HG03064 (cell line): Measurements from ENCODE around the gene LPCAT4.
A peak's percentile ranks its signal among the peaks of the same experiment; 100 is the strongest.
"Not testable (repeated sequence)": the region's sequence is repeated elsewhere in the genome, so short reads cannot be mapped to it uniquely, and the experiment has no call there.

Experiments
- ATAC-seq: cut with Tn5 transposase; IDR thresholded peaks from one replicate; pipeline ENCODE4 v1.9.1; 2021; ENCODE audit warnings: low read depth; ENCODE audit not compliant: unreplicated experiment

LPCAT4 gene

GRCh38 chr15:34365091-34365825 is 1.7 kb downstream of the LPCAT4 start:
- ATAC-seq, result no peak

- no peak for ATAC-seq
These were observed 3.0 kb downstream of the LPCAT4 start for GRCh38 chr15:34364041-34364440.

- no peak for ATAC-seq
These were observed 4.8 kb downstream of the LPCAT4 start for GRCh38 chr15:34362047-34362773.

GRCh38 chr15:34361278-34361677 is 5.7 kb downstream of the LPCAT4 start:
- ATAC-seq, result no peak

GRCh38 chr15:34360298-34360697 is 6.7 kb downstream of the LPCAT4 start:
- no peak for ATAC-seq

- ATAC-seq, result no peak
These were observed 7.6 kb downstream of the LPCAT4 start for GRCh38 chr15:34359416-34359815.

GRCh38 chr15:34358948-34359347 is 8.0 kb downstream of the LPCAT4 start:
- no peak for ATAC-seq

GRCh38 chr15:34358367-34358766 is 8.6 kb downstream of the LPCAT4 start:
- no peak for ATAC-seq

GRCh38 chr15:34357653-34358052 is 9.3 kb downstream of the LPCAT4 start:
- ATAC-seq, result no peak

- ATAC-seq, result no peak
These were observed 11.8 kb downstream of the LPCAT4 start for GRCh38 chr15:34355241-34355640.

- ATAC-seq, result no peak
These were observed 12.7 kb downstream of the LPCAT4 start for GRCh38 chr15:34354286-34354685.

GRCh38 chr15:34353627-34354026 is 13.4 kb downstream of the LPCAT4 start:
- no peak for ATAC-seq

- ATAC-seq, result not testable (repeated sequence)
These were observed 14.0 kb downstream of the LPCAT4 start for GRCh38 chr15:34352996-34353395.

GRCh38 chr15:34349769-34350168 is 17.2 kb downstream of the LPCAT4 start:
- ATAC-seq, result no peak

GRCh38 chr15:34348735-34349300 is 18.2 kb downstream of the LPCAT4 start:
- ATAC-seq, result no peak

- ATAC-seq, result no peak
These were observed 18.9 kb downstream of the LPCAT4 start for GRCh38 chr15:34347951-34348638.

GRCh38 chr15:34342737-34343575 is 24.0 kb downstream of the LPCAT4 start, which contains the start of the genes NOP10 and NUTM1:
Gene NOP10 (minus strand): TSS chr15:34343136. CDS start chr15:34343073, 63 bp downstream.
Gene NUTM1 (plus strand): TSS chr15:34343315. CDS start chr15:34343697, 382 bp downstream.
- peak; percentile 77 for ATAC-seq

GRCh38 chr15:34342213-34342736 is 24.7 kb downstream of the LPCAT4 start:
- ATAC-seq, result not testable (repeated sequence)

GRCh38 chr15:34341381-34342212 is 25.4 kb downstream of the LPCAT4 start:
- ATAC-seq, result no peak
